ENCODE data around the gene DTNA. TPM values are rescaled to one million over a fixed set of nuclear protein-coding genes. Genes with fewer than 3 reads are reported as not detected.
A peak's percentile ranks its signal among the peaks of the same experiment; 100 is the strongest.
"Not testable (repeated sequence)": the region's sequence is repeated elsewhere in the genome, so short reads cannot be mapped to it uniquely, and the experiment has no call there.

Gene DTNA
- polyA plus RNA-seq (2011; rRNA removed) (15.1 and 16.4 TPM in 2 replicates), polyA minus RNA-seq (2011; rRNA and poly(A)+ RNA removed) (19.9 and 20.6 TPM in 2 replicates)

DNA sequence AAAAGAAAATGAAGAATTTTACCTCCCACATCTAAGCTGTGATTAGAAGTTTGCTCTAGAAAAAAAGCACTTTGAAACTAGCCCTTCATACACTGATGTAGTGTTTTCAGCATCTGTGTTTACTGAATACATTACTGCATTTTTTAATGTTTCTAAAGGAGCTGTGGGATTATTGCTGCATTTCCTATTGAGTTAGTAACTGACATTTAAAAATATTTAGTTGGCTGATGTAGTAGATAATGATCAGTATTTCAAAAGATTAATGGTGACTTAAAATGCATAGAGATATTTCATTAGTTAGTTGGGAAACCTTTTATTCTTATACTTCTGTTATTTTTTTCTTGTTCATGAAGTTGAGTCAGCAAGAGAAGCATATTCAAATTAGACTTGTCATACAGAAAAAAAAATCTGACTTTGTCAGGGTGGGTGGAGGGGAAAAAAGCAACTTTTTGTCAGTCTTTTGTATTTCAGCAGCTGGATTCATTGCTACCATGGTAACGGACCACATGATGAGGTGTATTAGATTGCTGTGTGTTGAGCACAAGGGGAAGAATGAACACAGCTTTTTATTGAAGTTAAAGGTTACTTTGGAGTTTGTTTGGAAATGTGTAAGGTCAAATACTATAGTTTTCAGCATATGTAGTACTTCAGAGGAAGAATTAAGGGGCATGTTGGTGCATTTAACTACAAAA lies at the start of gene DTNA:
TSS of gene DTNA (plus strand) at position 549 of the 692 bp plus-strand sequence. CDS start 45,679 bp downstream, outside the sequence.
- TF ChIP-seq, protein P1, sequence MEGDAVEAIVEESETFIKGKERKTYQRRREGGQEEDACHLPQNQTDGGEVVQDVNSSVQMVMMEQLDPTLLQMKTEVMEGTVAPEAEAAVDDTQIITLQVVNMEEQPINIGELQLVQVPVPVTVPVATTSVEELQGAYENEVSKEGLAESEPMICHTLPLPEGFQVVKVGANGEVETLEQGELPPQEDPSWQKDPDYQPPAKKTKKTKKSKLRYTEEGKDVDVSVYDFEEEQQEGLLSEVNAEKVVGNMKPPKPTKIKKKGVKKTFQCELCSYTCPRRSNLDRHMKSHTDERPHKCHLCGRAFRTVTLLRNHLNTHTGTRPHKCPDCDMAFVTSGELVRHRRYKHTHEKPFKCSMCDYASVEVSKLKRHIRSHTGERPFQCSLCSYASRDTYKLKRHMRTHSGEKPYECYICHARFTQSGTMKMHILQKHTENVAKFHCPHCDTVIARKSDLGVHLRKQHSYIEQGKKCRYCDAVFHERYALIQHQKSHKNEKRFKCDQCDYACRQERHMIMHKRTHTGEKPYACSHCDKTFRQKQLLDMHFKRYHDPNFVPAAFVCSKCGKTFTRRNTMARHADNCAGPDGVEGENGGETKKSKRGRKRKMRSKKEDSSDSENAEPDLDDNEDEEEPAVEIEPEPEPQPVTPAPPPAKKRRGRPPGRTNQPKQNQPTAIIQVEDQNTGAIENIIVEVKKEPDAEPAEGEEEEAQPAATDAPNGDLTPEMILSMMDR (IDR thresholded peaks at IDR 0.05; ENCODE audit: low read depth, low read length) = no peak
- Histone ChIP-seq H3K27me3 (ENCODE audit: control insufficient read depth, insufficient read depth, low read length) (no peaks in the 10 kb centered on the region), H3K4me3 (ENCODE audit: low read depth, low read length) (peak within 1 kb of the TSS; percentile 59), H3K27ac (ENCODE audit: low read depth, low read length) (peak within 1 kb of the TSS; percentile 89), H3K9me3 (ENCODE audit: control insufficient read depth, insufficient read depth, low read length) (no peaks in the 10 kb centered on the region)
- POLR2A ChIA-PET = interaction anchor here (0.7 to 1.4 kb wide), 2 partner anchors 12 to 50 kb away, joined by 3 read pairs; no protein-coding TSS in a partner anchor
- CTCF ChIA-PET = interaction anchor here (1.0 to 5.0 kb wide), 5 partner anchors 18 to 587 kb away, joined by 3 to 54 read pairs (median 5); no protein-coding TSS in a partner anchor
- DNase-seq (ENCODE audit: low read depth, low spot score) = peak; percentile 83

DNA sequence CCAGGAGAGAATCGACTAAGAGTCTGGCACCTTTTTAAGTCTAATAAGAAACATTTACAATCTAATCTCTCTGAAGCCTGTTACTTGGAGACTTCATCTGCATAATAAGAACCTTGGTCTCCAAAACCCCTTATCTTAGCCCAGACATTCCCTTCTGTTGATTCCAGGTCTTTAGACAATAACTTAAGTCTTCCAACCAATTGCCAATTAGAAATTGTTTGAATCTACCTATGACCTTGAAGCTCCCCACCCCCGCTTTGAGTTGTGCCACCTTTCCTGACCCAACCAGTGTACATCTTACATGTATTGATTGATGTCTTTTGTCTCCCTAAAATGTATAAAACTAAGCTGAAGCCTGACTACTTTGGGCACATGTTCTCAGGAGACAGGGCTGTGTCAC lies 49.5 kb upstream of the DTNA start:
- TF ChIP-seq, protein P1 (IDR thresholded peaks at IDR 0.05; ENCODE audit: low read depth, low read length) = no peak
- ChIA-PET POLR2A (interaction anchor here (1.1 kb wide), 1 partner anchor 50 kb away, joined by 3 read pairs; the partner anchor contains the start of gene DTNA), CTCF (interaction anchor here (0.9 to 6.4 kb wide), 41 partner anchors 12 to 538 kb away, joined by 3 to 199 read pairs (median 10); partner anchors contain the start of gene DTNA)
- H3K9me3 ChIP-seq (ENCODE audit: control insufficient read depth, insufficient read depth, low read length) = no peaks in the 10 kb centered on the region
- no peaks in the 10 kb centered on the region for H3K27me3 ChIP-seq (ENCODE audit: control insufficient read depth, insufficient read depth, low read length)
- no peak for DNase-seq (ENCODE audit: low read depth, low spot score)
- H3K4me3 ChIP-seq (ENCODE audit: low read depth, low read length) = no peak overlapping the region
- H3K27ac ChIP-seq (ENCODE audit: low read depth, low read length) = no peak overlapping the region

DNA sequence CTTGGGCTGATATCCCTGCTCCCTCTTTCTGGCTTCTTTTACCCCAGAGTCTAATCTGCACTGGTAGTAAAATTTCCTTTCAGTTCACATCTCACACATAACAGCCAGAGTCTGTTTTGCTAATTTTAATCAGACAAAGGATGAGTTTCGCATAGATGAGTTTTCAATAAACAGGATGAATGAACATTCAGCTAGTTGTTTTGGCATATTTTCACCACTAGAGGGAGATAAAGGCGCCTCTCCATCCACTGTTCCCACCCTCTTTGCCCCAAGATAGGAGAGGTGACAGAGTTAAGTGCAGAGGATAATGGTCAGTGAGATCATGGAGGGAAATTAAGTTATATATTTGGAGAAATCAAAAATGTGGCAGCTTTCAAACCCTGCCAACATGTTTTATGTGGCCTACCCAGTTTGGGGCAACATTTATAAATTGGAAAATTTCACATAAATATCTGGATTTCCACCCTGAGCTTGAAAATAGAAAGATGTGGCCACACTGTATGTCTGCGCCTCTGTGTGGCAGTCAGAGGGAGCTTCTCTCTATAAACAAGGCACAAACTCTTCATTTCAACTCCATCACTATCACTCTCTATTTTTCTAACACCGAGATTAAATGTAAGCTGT lies 48.5 kb upstream of the DTNA start:
- ChIA-PET CTCF (interaction anchor here (0.6 to 6.4 kb wide), 72 partner anchors 9 to 1032 kb away, joined by 3 to 199 read pairs (median 6); partner anchors contain the start of gene DTNA), POLR2A (no interaction called here)
- H3K27me3 ChIP-seq (ENCODE audit: control insufficient read depth, insufficient read depth, low read length) = no peaks in the 10 kb centered on the region
- H3K27ac ChIP-seq (ENCODE audit: low read depth, low read length) = no peak overlapping the region
- TF ChIP-seq, protein P1 (IDR thresholded peaks at IDR 0.05; ENCODE audit: low read depth, low read length) = peak; percentile 90
- H3K4me3 ChIP-seq (ENCODE audit: low read depth, low read length) = no peak overlapping the region
- H3K9me3 ChIP-seq (ENCODE audit: control insufficient read depth, insufficient read depth, low read length) = no peaks in the 10 kb centered on the region
- DNase-seq (ENCODE audit: low read depth, low spot score) = peak; percentile 7

DNA sequence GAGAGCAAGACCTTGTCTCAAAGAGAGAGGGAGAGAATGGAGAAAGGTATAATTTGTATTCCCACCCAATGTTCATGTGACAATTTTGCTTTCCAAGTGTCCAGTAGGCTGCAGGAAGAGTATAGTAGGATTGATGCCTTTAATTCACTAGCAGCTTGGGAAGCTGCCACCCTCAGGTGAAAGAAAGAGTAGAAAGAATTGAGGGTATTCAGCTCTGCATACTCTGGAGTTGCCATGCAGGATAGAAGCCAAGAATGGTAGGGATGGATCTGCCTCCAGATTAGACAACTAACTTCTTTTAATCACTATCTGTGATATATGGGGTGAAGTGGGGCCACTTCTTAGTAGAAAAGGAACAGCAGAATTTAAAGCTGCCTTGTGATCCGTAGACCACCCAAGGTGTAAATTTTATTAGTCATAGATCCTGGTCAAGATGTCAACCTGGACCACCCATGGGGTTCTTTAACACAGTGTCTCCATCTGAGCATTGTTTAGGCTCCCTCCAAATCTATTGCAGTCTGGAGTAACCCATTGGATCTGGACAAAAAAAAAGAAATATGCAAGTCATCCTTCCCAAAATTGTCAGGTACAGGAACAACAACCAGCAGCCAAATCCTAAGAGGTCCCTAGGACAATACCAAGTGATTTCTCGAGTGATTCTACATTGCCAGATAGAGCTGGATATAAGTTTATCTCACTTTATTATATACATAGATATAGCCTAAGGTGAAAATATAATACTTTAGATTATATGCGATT lies 33.1 kb upstream of the DTNA start:
- ChIA-PET POLR2A (no interaction called here), CTCF (interaction anchor here (0.6 to 8.2 kb wide), 2 partner anchors 16 to 555 kb away, joined by 3 to 84 read pairs; no protein-coding TSS in a partner anchor)
- no peak overlapping the region for H3K27ac ChIP-seq (ENCODE audit: low read depth, low read length)

DNA sequence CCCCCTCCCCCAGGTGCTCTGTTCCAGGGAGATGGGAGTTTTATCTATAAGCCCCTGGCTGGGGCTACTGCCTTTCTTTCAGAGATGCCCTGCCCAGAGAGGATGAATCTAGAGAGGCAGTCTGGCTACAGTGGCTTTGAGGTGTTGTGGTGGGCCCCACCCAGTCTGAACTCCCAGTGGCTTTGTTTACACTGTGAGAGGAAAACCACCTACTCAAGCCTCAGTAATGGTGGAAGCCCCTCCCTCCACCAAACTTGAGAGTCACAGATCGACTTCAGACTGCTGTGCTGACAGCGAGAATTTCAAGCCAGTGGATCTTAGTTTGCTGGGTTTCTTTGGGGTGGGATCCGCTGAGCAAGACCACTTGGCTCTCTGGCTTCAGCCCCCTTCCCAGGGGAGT lies 20.3 kb upstream of the DTNA start:
- H3K27me3 ChIP-seq (ENCODE audit: control insufficient read depth, insufficient read depth, low read length); H3K4me3 ChIP-seq (ENCODE audit: low read depth, low read length); CTCF ChIA-PET; POLR2A ChIA-PET; DNase-seq (ENCODE audit: low read depth, low spot score); H3K9me3 ChIP-seq (ENCODE audit: control insufficient read depth, insufficient read depth, low read length); H3K27ac ChIP-seq (ENCODE audit: low read depth, low read length): not testable (repeated sequence)

More for the DNA sequence above, 33.1 kb upstream of the DTNA start:
- DNase-seq (ENCODE audit: low read depth, low spot score) = no peak
- TF ChIP-seq, protein P1 (IDR thresholded peaks at IDR 0.05; ENCODE audit: low read depth, low read length) = no peak
- Histone ChIP-seq H3K27me3 (ENCODE audit: control insufficient read depth, insufficient read depth, low read length) (no peaks in the 10 kb centered on the region), H3K9me3 (ENCODE audit: control insufficient read depth, insufficient read depth, low read length) (no peaks in the 10 kb centered on the region), H3K4me3 (ENCODE audit: low read depth, low read length) (no peak overlapping the region)
